Measurements from ENCODE around the gene AZGP1.
A peak's percentile ranks its signal among the peaks of the same experiment; 100 is the strongest.
"Not testable (repeated sequence)": the region's sequence is repeated elsewhere in the genome, so short reads cannot be mapped to it uniquely, and the experiment has no call there.

AZGP1 gene

DNA sequence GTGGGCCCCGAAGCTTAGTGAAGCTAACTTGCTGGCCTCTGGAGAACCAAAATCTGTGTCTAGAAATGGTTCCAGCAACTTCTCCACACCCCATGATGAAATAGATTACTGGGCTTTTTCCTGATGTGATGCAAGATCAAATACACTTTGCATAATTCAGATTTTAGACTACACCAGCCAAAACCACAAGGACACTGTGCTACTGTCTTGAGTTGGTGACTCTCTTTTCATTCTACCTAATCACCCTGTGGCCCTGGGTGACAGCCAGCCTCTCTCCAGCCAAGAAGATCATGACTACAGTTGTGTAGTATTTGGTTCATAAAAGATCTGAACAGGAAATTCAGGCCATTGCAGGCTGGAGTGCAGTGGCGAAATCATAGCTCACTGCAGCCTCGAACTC lies 22.2 kb downstream of the AZGP1 start:
- H3K4me1 Mint-ChIP-seq, result no peaks in the 10 kb centered on the region
- CTCF ChIA-PET, result no interaction called here
- DNase-seq, result no peak

DNA sequence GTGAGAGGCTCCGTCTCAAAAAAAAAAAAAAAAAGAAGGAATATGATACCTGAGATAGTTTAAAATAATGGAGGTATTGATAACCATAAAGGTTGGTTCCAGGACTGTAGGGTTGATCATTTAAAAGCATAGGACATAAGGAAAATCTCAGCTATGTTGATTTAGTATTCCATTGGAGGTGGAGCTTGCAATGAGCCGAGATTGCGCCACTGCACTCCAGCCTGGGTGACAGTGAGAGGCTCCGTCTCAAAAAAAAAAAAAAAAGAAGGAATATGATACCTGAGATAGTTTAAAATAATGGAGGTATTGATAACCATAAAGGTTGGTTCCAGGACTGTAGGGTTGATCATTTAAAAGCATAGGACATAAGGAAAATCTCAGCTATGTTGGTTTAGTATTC lies 23.2 kb downstream of the AZGP1 start:
- CTCF ChIA-PET, H3K9me3 Mint-ChIP-seq, H3K4me3 Mint-ChIP-seq, H3K36me3 Mint-ChIP-seq, H3K4me1 Mint-ChIP-seq, H3K27ac Mint-ChIP-seq, DNase-seq: not testable (repeated sequence)
- peaks cover 26% of the 10 kb centered on the region for H3K27me3 Mint-ChIP-seq

More for the DNA sequence above, 22.2 kb downstream of the AZGP1 start:
- no peak overlapping the region for H3K4me3 Mint-ChIP-seq
- H3K27me3 Mint-ChIP-seq, result peaks cover 20% of the 10 kb centered on the region
- H3K36me3 Mint-ChIP-seq, result no peaks in the 10 kb centered on the region
- H3K9me3 Mint-ChIP-seq, result peaks cover 3% of the 10 kb centered on the region
- H3K27ac Mint-ChIP-seq, result no peak overlapping the region

GRCh38 chr7:99950819-99951218 lies 25.0 kb downstream of the AZGP1 start:
- not testable (repeated sequence) for H3K36me3 Mint-ChIP-seq, DNase-seq, H3K4me1 Mint-ChIP-seq, H3K27ac Mint-ChIP-seq, H3K9me3 Mint-ChIP-seq, H3K4me3 Mint-ChIP-seq
- H3K27me3 Mint-ChIP-seq, result peaks cover 25% of the 10 kb centered on the region
- CTCF ChIA-PET, result interaction anchor here (2.0 to 2.6 kb wide), 2 partner anchors 21 to 37 kb away, joined by 9 to 10 read pairs; partner anchors contain the start of gene GJC3

DNA sequence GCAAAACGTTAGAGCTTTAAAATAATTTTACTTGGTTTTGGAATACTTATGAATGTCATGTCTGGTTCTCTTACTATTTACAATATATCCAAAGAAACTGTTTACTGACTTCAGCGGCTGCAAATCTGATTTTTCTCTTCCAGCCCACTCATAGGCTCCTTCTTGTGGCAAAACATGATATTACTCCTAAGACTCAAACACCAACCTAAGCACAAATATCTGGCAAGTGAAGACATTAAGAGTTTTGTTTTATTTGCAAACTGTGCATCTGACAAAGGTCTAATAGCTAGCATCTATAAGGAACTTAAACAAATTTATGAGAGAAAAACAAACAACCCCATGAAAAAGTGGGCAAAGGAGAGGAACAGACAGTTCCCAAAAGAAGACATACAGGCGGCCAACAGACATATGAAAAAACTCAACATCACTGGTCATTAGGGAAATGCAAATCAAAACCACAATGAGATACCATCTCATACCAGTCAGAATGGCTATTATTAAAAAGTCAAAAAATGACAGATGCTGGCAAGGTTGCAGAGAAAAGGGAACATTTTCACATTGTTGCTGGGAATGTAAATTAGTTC lies 26.1 kb downstream of the AZGP1 start:
- H3K9me3 Mint-ChIP-seq, result peaks cover 3% of the 10 kb centered on the region
- CTCF ChIA-PET, result interaction anchor here (2.0 to 2.6 kb wide), 2 partner anchors 20 to 36 kb away, joined by 9 to 10 read pairs; partner anchors contain the start of gene GJC3
- DNase-seq, result no peak
- peaks cover 20% of the 10 kb centered on the region for H3K27me3 Mint-ChIP-seq
- H3K27ac Mint-ChIP-seq, result no peak overlapping the region
- no peaks in the 10 kb centered on the region for H3K4me1 Mint-ChIP-seq
- H3K36me3 Mint-ChIP-seq, result no peaks in the 10 kb centered on the region
- H3K4me3 Mint-ChIP-seq, result no peak overlapping the region

GRCh38 chr7:99947608-99948007 lies 28.2 kb downstream of the AZGP1 start:
- H3K27ac Mint-ChIP-seq, result no peak overlapping the region
- H3K9me3 Mint-ChIP-seq, result peaks cover 3% of the 10 kb centered on the region
- no peak overlapping the region for H3K4me3 Mint-ChIP-seq
- peaks cover 30% of the 10 kb centered on the region for H3K27me3 Mint-ChIP-seq
- peaks cover 8% of the 10 kb centered on the region for H3K4me1 Mint-ChIP-seq
- CTCF ChIA-PET, result interaction anchor here (1.0 kb wide), 1 partner anchor 18 kb away, joined by 4 read pairs; the partner anchor contains the start of gene GJC3
- H3K36me3 Mint-ChIP-seq, result no peaks in the 10 kb centered on the region
- DNase-seq, result no peak

DNA sequence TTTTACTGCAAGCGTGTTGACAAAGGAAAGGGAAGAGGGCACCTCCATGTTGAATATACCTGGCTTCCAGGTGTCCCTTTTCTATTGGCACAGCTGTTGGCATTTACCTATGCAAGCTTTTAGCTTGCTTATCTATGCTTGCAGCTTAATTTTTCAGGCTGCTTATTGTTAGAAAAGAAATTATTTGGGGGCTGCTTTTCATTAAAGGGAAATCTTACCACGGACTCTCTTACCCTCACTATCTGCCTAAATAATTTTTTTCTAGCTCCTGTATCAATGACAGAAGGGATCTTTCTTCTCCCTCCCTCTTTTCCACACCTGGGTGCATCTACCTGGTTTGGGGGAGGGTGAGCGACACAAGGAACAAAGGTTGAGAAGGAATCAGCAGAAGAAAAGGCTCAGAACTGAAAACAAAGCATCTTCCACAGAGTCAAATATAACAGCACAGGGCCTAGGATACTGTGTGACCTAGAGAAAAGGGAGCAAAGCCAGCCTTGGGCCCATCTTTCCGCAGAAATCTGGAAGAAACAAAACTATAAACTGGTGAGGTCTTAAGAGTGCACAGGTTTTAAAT lies 31.2 kb downstream of the AZGP1 start:
- Mint-ChIP-seq H3K27ac (no peak overlapping the region), H3K9me3 (no peaks in the 10 kb centered on the region), H3K4me1 (peaks cover 8% of the 10 kb centered on the region), H3K27me3 (peaks cover 30% of the 10 kb centered on the region), H3K4me3 (no peak overlapping the region), H3K36me3 (no peaks in the 10 kb centered on the region)
- CTCF ChIA-PET, result interaction anchor here (1.1 to 1.5 kb wide), 4 partner anchors 14 to 47 kb away, joined by 3 read pairs; no protein-coding TSS in a partner anchor
- DNase-seq, result no peak

GRCh38 chr7:99943641-99944496 lies 32.0 kb downstream of the AZGP1 start:
- Mint-ChIP-seq H3K27me3 (peaks cover 34% of the 10 kb centered on the region), H3K9me3 (peaks cover 5% of the 10 kb centered on the region), H3K36me3 (no peaks in the 10 kb centered on the region), H3K27ac (no peak overlapping the region), H3K4me1 (peaks cover 8% of the 10 kb centered on the region), H3K4me3 (no peak overlapping the region)
- DNase-seq, result no peak
- CTCF ChIA-PET, result interaction anchor here (1.1 to 1.2 kb wide), 3 partner anchors 14 to 48 kb away, joined by 3 read pairs; no protein-coding TSS in a partner anchor

- CTCF ChIA-PET, result interaction anchor here (1.9 kb wide), 1 partner anchor 24 kb away, joined by 10 read pairs; no protein-coding TSS in a partner anchor
- H3K27me3 Mint-ChIP-seq, result peaks cover 27% of the 10 kb centered on the region
- H3K36me3 Mint-ChIP-seq, result no peaks in the 10 kb centered on the region
- no peak for DNase-seq
- no peak overlapping the region for H3K27ac Mint-ChIP-seq
- peaks cover 12% of the 10 kb centered on the region for H3K9me3 Mint-ChIP-seq
- H3K4me3 Mint-ChIP-seq, result no peak overlapping the region
- H3K4me1 Mint-ChIP-seq, result peaks cover 13% of the 10 kb centered on the region
Observed at GRCh38 chr7:99938296-99938695, 37.5 kb downstream of the AZGP1 start.

DNA sequence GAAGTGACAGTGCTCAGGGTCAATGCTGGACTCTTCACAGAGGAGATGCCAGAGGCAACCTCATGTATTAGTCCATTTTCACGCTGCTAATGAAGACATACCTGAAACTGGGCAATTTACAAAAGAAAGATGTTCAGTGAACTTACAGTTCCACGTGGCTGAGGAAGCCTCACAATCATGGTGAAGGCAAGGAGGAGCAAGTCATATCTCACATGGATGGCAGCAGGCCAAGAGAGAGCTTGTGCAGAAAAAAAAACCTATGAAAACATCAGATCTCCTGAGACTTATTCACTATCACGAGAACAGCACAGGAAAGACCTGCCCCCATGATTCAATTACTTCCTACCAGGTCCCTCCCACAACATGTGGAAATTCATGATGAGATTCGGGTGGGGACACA lies 40.8 kb downstream of the AZGP1 start:
- H3K4me3 Mint-ChIP-seq, DNase-seq, H3K27ac Mint-ChIP-seq, H3K36me3 Mint-ChIP-seq, CTCF ChIA-PET: not testable (repeated sequence)
- peaks cover 12% of the 10 kb centered on the region for H3K9me3 Mint-ChIP-seq
- H3K27me3 Mint-ChIP-seq, result peaks cover 33% of the 10 kb centered on the region
- H3K4me1 Mint-ChIP-seq, result peaks cover 19% of the 10 kb centered on the region

DNA sequence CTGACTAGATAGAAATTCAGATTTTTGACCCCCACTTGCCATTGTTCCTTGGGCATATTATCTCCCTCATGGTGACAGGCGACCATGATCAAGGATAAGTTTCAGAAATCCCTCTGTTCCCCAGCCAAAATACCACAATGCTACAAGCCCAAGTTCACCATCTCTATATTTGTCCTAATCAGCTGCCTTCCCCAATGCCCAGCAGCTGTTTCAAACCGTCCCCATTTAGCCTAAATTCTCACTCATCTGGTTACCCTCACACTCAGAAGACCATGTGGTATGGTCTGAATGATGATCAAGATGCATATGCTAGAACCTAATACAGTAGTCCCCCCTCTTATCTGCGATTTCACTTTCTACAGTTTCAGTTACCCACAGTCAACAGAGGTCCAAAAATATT lies 45.5 kb downstream of the AZGP1 start:
- no peak overlapping the region for H3K27ac Mint-ChIP-seq
- no peak overlapping the region for H3K4me3 Mint-ChIP-seq
- H3K4me1 Mint-ChIP-seq, result peaks cover 38% of the 10 kb centered on the region
- H3K27me3 Mint-ChIP-seq, result peaks cover 48% of the 10 kb centered on the region
- DNase-seq, result no peak
- H3K36me3 Mint-ChIP-seq, result no peaks in the 10 kb centered on the region
- H3K9me3 Mint-ChIP-seq, result no peaks in the 10 kb centered on the region
- CTCF ChIA-PET, result interaction anchor here (0.8 to 2.5 kb wide), 9 partner anchors 12 to 60 kb away, joined by 3 to 18 read pairs (median 5); partner anchors contain the start of gene TRIM4

- Mint-ChIP-seq H3K27ac (peak overlapping the region; percentile 53), H3K36me3 (no peaks in the 10 kb centered on the region), H3K4me3 (peak overlapping the region; percentile 56), H3K9me3 (no peaks in the 10 kb centered on the region), H3K4me1 (peaks cover 31% of the 10 kb centered on the region), H3K27me3 (peaks cover 46% of the 10 kb centered on the region)
- no peak for DNase-seq
- CTCF ChIA-PET, result interaction anchor here (1.0 to 2.5 kb wide), 11 partner anchors 11 to 60 kb away, joined by 3 to 18 read pairs (median 6); partner anchors contain the start of gene TRIM4
Observed at GRCh38 chr7:99929730-99930053, 46.1 kb downstream of the AZGP1 start.

DNA sequence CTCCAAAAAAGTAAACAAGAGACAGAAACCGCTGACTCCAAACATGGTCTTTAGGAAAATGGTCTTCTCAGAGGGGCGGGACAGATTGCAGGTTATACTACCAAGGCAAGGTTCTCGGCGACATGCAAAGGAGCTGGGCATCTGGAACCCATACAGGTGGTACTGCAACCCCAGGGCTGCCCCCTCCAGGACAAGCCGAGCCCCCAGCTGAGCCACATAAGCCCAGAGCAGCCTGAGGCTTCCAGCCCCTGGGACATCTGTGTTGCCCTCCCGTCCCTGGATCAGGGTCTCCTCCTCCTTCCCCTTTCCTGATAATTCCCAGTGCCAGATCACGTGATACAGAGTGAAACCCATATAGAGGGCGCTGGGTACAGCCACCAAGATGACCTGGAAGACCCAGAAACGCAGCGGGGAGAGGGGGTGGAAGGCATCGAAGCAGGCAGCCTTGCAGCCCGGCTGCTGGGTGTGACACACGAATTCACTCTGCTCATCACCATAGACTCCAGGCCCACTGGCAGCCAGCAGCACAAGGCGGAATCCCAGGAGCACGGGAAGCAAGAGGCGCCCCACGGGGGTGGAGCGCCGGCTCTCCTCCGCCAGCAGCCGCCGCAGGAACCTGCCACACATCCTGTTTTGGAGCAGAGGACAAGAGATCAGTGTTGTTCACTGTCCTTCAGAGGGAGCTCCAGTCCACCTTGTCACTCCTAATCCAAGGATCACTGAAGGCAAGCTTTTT lies 46.7 kb downstream of the AZGP1 start, which contains the start of gene GJC3:
Gene GJC3, minus strand, starts transcription at position 627 of the 736 bp plus-strand sequence. Its CDS starts 0 bp downstream, at position 627.
- Mint-ChIP-seq H3K4me3 (peak within 1 kb of the TSS; percentile 56), H3K27ac (peak within 1 kb of the TSS; percentile 53), H3K9me3 (no peaks in the 10 kb centered on the region), H3K4me1 (peaks cover 30% of the 10 kb centered on the region), H3K27me3 (peaks cover 45% of the 10 kb centered on the region), H3K36me3 (no peaks in the 10 kb centered on the region)
- peak; percentile 68 for DNase-seq
- CTCF ChIA-PET, result interaction anchor here (1.0 to 2.5 kb wide), 11 partner anchors 10 to 61 kb away, joined by 3 to 18 read pairs (median 6); partner anchors contain the start of gene TRIM4

DNA sequence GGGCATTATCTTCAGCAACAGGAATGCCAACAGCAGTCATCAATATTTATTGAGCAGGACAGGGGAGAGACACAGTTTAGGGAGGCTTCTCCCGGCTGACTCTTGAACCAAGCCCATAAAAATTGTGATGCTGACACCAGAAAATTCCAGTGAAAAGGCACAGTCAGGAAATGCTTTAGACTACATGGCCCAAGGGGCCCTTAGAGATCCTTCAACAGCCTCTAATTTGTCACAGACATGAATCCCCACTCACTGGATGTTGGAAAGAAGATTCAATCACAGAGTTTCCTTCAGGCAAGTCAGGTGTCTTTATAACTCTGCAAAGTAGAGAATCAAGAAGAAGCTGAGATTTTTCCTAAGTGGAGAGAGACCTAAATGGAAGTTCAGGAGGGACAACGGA lies 47.6 kb downstream of the AZGP1 start:
- Mint-ChIP-seq H3K27ac (no peak overlapping the region), H3K27me3 (peaks cover 35% of the 10 kb centered on the region), H3K4me3 (no peak overlapping the region), H3K4me1 (peaks cover 30% of the 10 kb centered on the region), H3K36me3 (no peaks in the 10 kb centered on the region), H3K9me3 (no peaks in the 10 kb centered on the region)
- DNase-seq, result no peak
- CTCF ChIA-PET, result interaction anchor here (0.6 to 2.5 kb wide), 4 partner anchors 9 to 62 kb away, joined by 3 to 18 read pairs (median 12); partner anchors contain the start of gene TRIM4

Data from activated naive CD4-positive, alpha-beta T cell treated with anti-CD3 and anti-CD28 coated beads, Interleukin-2, amount 10 ng/mL, durations not matched to agents 7 days and 5 days (primary cell).